A673 (cell line): ENCODE results near the gene OR10D3.

ENCODE experiments used
- CTCF ChIP-seq: fragments of 300-800, 200-600 bp; sonication (generic); conservative IDR thresholded peaks from 2 replicates; pipeline ENCODE4 v1.5.1; 2017; ENCODE audit warnings: low read depth, mild to moderate bottlenecking, antibody characterized with exemption, low read length, moderate library complexity, mixed read lengths
- EZH2 ChIP-seq: fragments of 200-600 bp; sonication (generic); IDR thresholded peaks from 2 replicates; pipeline ENCODE4 v1.6.1; 2017; ENCODE audit warnings: borderline replicate concordance, low read depth, mild to moderate bottlenecking, mixed read lengths, antibody characterized with exemption, low read length; ENCODE audit not compliant: poor library complexity, severe bottlenecking

- TF ChIP-seq CTCF, result no peak
- TF ChIP-seq EZH2, result no peak
Observed at GRCh38 chr11:124168796-124169195, 14.3 kb upstream of the OR10D3 start.
